GM12878 (cell line): ENCODE measurements around the gene MIOS. TPM values are rescaled to one million over a fixed set of nuclear protein-coding genes. Genes with fewer than 3 reads are reported as not detected.

Experiments used
- ATAC-seq: fragments of 200-7000 bp; cut with Tn5 transposase; 3 replicates; pipeline ENCODE4 v1.9.1; 2020; ENCODE audit warnings: mild to moderate bottlenecking, moderate library complexity
- BruUV-seq: library from RNA; stranded (reverse); fragments of 400-500 nt; replicated peaks from 2 replicates; lab custom pipeline; 2021; lab: Mats Ljungman, UMichigan
- CTCF ChIA-PET: fragments of 300-600 bp; sonication (Branson Sonifier 250); formaldehyde crosslinking; extraction: SDS; loops from one replicate; lab custom pipeline; 2021; ENCODE audit warnings: inconsistent platforms; lab: Yijun Ruan, JAX
- POLR2A ChIA-PET: fragments of 350-600 bp; formaldehyde crosslinking; extraction: SDS; loops from one replicate; lab custom pipeline; 2021; ENCODE audit warnings: inconsistent platforms; lab: Charles Lee
- RAD21 ChIA-PET: fragments of 300-600 bp; sonication (Branson Sonifier 250); formaldehyde crosslinking; loops from one replicate; lab custom pipeline; 2023; ENCODE audit warnings: antibody characterized with exemption; ENCODE audit not compliant: unreplicated experiment; lab: Charles Lee
- SMC1A ChIA-PET: fragments of 300-600 bp; sonication (Branson Sonifier 250); formaldehyde crosslinking; loops from one replicate; lab custom pipeline; 2023; ENCODE audit not compliant: unreplicated experiment, uncharacterized antibody; lab: Charles Lee
- DNase-seq: peaks from one replicate; pipeline ENCODE4 v3.0.0-alpha.2; 2011; ENCODE audit warnings: low read depth, low spot score
- FAIRE-seq: peaks from 3 replicates; lab custom pipeline; 2011; peaks lifted over from hg19 to GRCh38; lab: Jason Lieb, UNC
- H2AFZ ChIP-seq: 2 replicates; pipeline ENCODE4 v1.6.0; 2011; ENCODE audit warnings: low read depth, low read length, control low read depth; ENCODE audit not compliant: control insufficient read depth
- H3K27ac ChIP-seq: 2 replicates; pipeline ENCODE4 v1.5.1; 2011; ENCODE audit warnings: control low read depth; ENCODE audit not compliant: control insufficient read depth, insufficient read depth
- H3K27me3 ChIP-seq, 2 experiments: replicated peaks in 1 of 2; 2 replicates each; pipeline versions ENCODE4 v1.6.0 to v1.6.1; 2011; ENCODE audit warnings: low read length in 1 of 2; ENCODE audit not compliant: control insufficient read depth in 2 of 2, insufficient read depth in 2 of 2
- H3K36me3 ChIP-seq, 2 experiments: 2 replicates each; pipeline ENCODE4 v1.5.1; 2011; ENCODE audit warnings: low read length in 1 of 2; ENCODE audit not compliant: control insufficient read depth in 2 of 2, insufficient read depth in 2 of 2
- H3K4me1 ChIP-seq: 2 replicates; pipeline ENCODE4 v1.6.1; 2011; ENCODE audit warnings: mild to moderate bottlenecking, low read length, moderate library complexity, mixed read lengths; ENCODE audit not compliant: control insufficient read depth, insufficient read depth
- H3K4me2 ChIP-seq: 2 replicates; pipeline ENCODE4 v1.6.0; 2011; ENCODE audit warnings: control low read depth; ENCODE audit not compliant: control insufficient read depth, insufficient read depth
- H3K4me3 ChIP-seq: fragments of 200-600 bp; sonication (generic); 2 replicates; pipeline ENCODE4 v1.5.1; 2016
- H3K79me2 ChIP-seq: 2 replicates; pipeline ENCODE4 v1.6.0; 2011; ENCODE audit warnings: low read length; ENCODE audit not compliant: control insufficient read depth, insufficient read depth
- H3K9ac ChIP-seq: 2 replicates; pipeline ENCODE4 v1.8.0; 2011; ENCODE audit warnings: low read length, control low read depth, mixed read lengths; ENCODE audit not compliant: control insufficient read depth, insufficient read depth
- H3K9me3 ChIP-seq: replicated peaks from 3 replicates; pipeline ENCODE4 v1.5.1; 2011; ENCODE audit warnings: mild to moderate bottlenecking, low read length; ENCODE audit not compliant: control insufficient read depth, insufficient read depth
- H4K20me1 ChIP-seq: 2 replicates; pipeline ENCODE4 v1.6.0; 2011; ENCODE audit not compliant: control insufficient read depth, insufficient read depth
- ETV6 ChIP-seq, 2 experiments: fragments of 450-650 bp in 1 of 2; IDR thresholded peaks in 1 of 2; conservative IDR thresholded peaks in 1 of 2; 2 replicates each; pipeline ENCODE4 v1.6.1; 2014; ENCODE audit warnings: antibody characterized with exemption in 1 of 2, borderline replicate concordance in 1 of 2, low read depth in 1 of 2, mild to moderate bottlenecking in 1 of 2, moderate library complexity in 1 of 2
- FOXM1 ChIP-seq: IDR thresholded peaks from 2 replicates; pipeline ENCODE4 v1.6.1; 2012; ENCODE audit warnings: low read depth, mild to moderate bottlenecking, inconsistent platforms, low read length, moderate library complexity
- HSF1 ChIP-seq: fragments of 150-350 bp; IDR thresholded peaks from 2 replicates; pipeline ENCODE4 v1.6.1; 2014; ENCODE audit warnings: mild to moderate bottlenecking, low read depth, low read length
- KDM1A ChIP-seq: fragments of 200-600 bp; sonication (generic); IDR thresholded peaks from 2 replicates; pipeline ENCODE4 v1.6.1; 2016; ENCODE audit warnings: borderline replicate concordance
- LARP7 ChIP-seq: fragments of 450-650 bp; IDR thresholded peaks from 2 replicates; pipeline ENCODE4 v1.6.1; 2017; ENCODE audit warnings: mild to moderate bottlenecking
- PKNOX1 ChIP-seq: fragments of 450-650 bp; IDR thresholded peaks from 2 replicates; pipeline ENCODE4 v1.6.1; 2016; ENCODE audit warnings: mild to moderate bottlenecking
- POLR2AphosphoS2 ChIP-seq: IDR thresholded peaks from 2 replicates; pipeline ENCODE4 v1.6.1; 2011; ENCODE audit warnings: low read depth, mild to moderate bottlenecking, low read length, improper control_type of control experiment, moderate library complexity
- POLR2AphosphoS5 ChIP-seq: IDR thresholded peaks from 2 replicates; pipeline ENCODE4 v1.6.1; 2011; ENCODE audit warnings: mild to moderate bottlenecking, low read length, inconsistent platforms
- RELB ChIP-seq: fragments of 450-650 bp; IDR thresholded peaks from 2 replicates; pipeline ENCODE4 v1.6.1; 2017; ENCODE audit warnings: low read depth, mild to moderate bottlenecking, moderate library complexity
- SPI1 ChIP-seq: IDR thresholded peaks from 2 replicates; pipeline ENCODE4 v1.6.1; 2011; ENCODE audit warnings: low read depth, mild to moderate bottlenecking, low read length, moderate library complexity, borderline replicate concordance; ENCODE audit not compliant: insufficient read depth
- STAT3 ChIP-seq: IDR thresholded peaks from 2 replicates; pipeline ENCODE4 v1.6.1; 2011; ENCODE audit warnings: low read depth, low read length, improper control_type of control experiment
- ZNF687 ChIP-seq: fragments of 450-650 bp; IDR thresholded peaks from 2 replicates; pipeline ENCODE4 v1.6.1; 2017; ENCODE audit warnings: mild to moderate bottlenecking, moderate library complexity
- WGBS: methylation state at CpG from one replicate; pipeline ENCODE4 v1.1.6; 2016; ENCODE audit warnings: low lambda C conversion rate; ENCODE audit not compliant: insufficient replicate concordance, insufficient coverage; ENCODE audit errors: missing lambda C conversion rate; 5-methylcytosine and 5-hydroxymethylcytosine counted together
- in situ Hi-C: fragments of 300-500 bp; cut with MboI; formaldehyde crosslinking; loops from 9 replicates; pipeline ENCODE4 v1.14.3; 2018; ENCODE audit warnings: mixed read lengths
- intact Hi-C: fragments of 100-400 bp; cut with micrococcal nuclease; formaldehyde crosslinking; loops from one replicate; pipeline ENCODE4 v1.14.2; 2022; ENCODE audit not compliant: unreplicated experiment
- polyA plus RNA-seq, 11 experiments: library from polyadenylated mRNA; depleted of rRNA in 4 of 11; unstranded in 6 of 11; stranded (reverse) in 5 of 11; fragments of >200 nt; fragmentation: Nextera tagmentation in 4 of 11; fragmentation: Illumina TruSeq in 1 of 11; extraction: Ambion mirVana in 4 of 11; extraction: Trizol in 1 of 11; gene quantifications; 1 replicate in 1 of 11; 2 replicates in 10 of 11; pipeline versions ENCODE4 v1.2.1 to v1.2.3, GENCODE V29; 2011 to 2016; ENCODE audit warnings: inconsistent platforms in 2 of 11, missing spikeins in 2 of 11, low read depth in 1 of 11
- total RNA-seq, 4 experiments: library from RNA; depleted of rRNA in 3 of 4; stranded (reverse); fragments of >200 nt in 3 of 4; fragmentation: Illumina TruSeq in 1 of 4; extraction: Trizol in 1 of 4; gene quantifications; 2 replicates each; pipeline versions ENCODE4 v1.2.1 to v1.2.3, GENCODE V29; 2013 to 2021

MIOS gene
- total and polyA plus RNA-seq, 10 of the 15 experiments (the other 5 are each of a cell fraction or from before 2014, with no cell fraction given) = 13.1 to 94.9 (median 54.2) TPM

GRCh38 chr7:7570584-7570983, 3.9 kb downstream of the MIOS start:
- H3K36me3 ChIP-seq = peaks cover 0 to 14% of the 10 kb centered on the region in 2 experiments; a peak in 2 of 4 replicates
- no peaks in the 10 kb centered on the region for H4K20me1 ChIP-seq
- H3K4me1 ChIP-seq = peaks cover 14% of the 10 kb centered on the region
- WGBS = 98% methylated on average over 3 of the region's 3 CpGs
- BruUV-seq = no TSS peak
- intact Hi-C loops = no loop called here
- CTCF ChIA-PET = interaction anchor here (0.6 to 1.9 kb wide), 7 partner anchors 11 to 725 kb away, joined by 3 to 6 read pairs (median 4); partner anchors contain the start of gene UMAD1
- peaks cover 86% of the 10 kb centered on the region for H3K79me2 ChIP-seq
- H3K9me3 ChIP-seq = peaks cover 3% of the 10 kb centered on the region; the same call in 2 of the 3 replicates
- SMC1A ChIA-PET = interaction anchor here (0.9 to 3.1 kb wide), 7 partner anchors 9 to 247 kb away, joined by 3 to 14 read pairs (median 3); no protein-coding TSS in a partner anchor
- POLR2A ChIA-PET = interaction anchor here (0.5 to 3.3 kb wide), 4 partner anchors 9 to 400 kb away, joined by 3 to 10 read pairs (median 4); partner anchors contain the start of gene UMAD1
- no peak for DNase-seq
- no peak for FAIRE-seq
- TF ChIP-seq ETV6 (conservative IDR thresholded peaks at IDR 0.05 in 1 of 2, IDR thresholded peaks at IDR 0.05 in 1 of 2; ENCODE audit: borderline replicate concordance in 1 of 2, low read depth in 1 of 2) (no peak), RELB (no peak), HSF1 (no peak), KDM1A (no peak), PKNOX1 (peak; percentile 62), SPI1 (no peak), POLR2AphosphoS5 (peak; percentile 65; the same call in 1 of the 2 replicates), STAT3 (no peak), ZNF687 (peak; percentile 41; the same call in 1 of the 2 replicates), FOXM1 (no peak), POLR2AphosphoS2 (no peak), LARP7 (no peak)
- peak; percentile 41 for ATAC-seq
- peak overlapping the region; percentile 85 for H3K4me2 ChIP-seq
- RAD21 ChIA-PET = interaction anchor here (0.6 to 1.2 kb wide), 5 partner anchors 15 to 387 kb away, joined by 3 to 6 read pairs (median 3); partner anchors contain the start of gene UMAD1
- H3K9ac ChIP-seq = no peak overlapping the region
- H2AFZ ChIP-seq = no peak overlapping the region
- H3K27me3 ChIP-seq = no peaks in the 10 kb centered on the region
- in situ Hi-C loops = no loop called here
- H3K4me3 ChIP-seq = peak overlapping the region; percentile 89
- no peak overlapping the region; the same call in 1 of the 2 replicates for H3K27ac ChIP-seq
